NCI-H774 (cell line): ENCODE results near the gene TM4SF20.
A peak's percentile ranks its signal among the peaks of the same experiment; 100 is the strongest.

Experiments
- DNase-seq: peaks from one replicate; lab custom pipeline; 2025; lab: John Stamatoyannopoulos, UW

The TM4SF20 gene, protein sequence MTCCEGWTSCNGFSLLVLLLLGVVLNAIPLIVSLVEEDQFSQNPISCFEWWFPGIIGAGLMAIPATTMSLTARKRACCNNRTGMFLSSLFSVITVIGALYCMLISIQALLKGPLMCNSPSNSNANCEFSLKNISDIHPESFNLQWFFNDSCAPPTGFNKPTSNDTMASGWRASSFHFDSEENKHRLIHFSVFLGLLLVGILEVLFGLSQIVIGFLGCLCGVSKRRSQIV

GRCh38 chr2:227379095-227379494 lies at the start of gene TM4SF20:
TSS of gene TM4SF20 (minus strand) at chr2:227379306. CDS start at chr2:227379268, 38 bp downstream.
- DNase-seq, result no peak

DNA sequence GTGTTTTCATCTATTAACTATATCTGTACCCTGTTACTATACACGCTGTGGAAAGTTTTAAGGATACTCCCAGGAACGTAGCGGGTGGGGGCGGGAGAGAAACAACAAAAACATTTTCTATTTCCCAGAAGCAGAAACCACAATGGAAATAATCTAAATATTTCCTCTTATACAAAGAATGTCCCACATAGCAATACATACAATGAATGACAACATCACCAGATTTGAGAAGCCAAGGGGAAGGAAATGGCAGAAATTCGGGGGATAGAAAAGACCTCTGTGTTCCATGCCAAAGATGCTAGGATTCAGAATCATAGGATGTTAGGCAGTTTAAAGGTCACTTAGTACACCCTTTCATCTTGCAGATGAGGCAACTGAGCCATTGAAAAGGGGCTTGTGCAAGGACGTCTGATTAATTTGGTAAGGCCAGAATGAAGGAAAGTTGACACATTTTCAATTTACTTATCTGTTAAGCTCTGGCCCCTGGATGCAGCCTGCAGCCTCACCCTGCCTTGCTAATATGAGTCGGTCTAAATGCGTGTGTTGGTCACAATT lies 49.7 kb upstream of the TM4SF20 start:
- no peak for DNase-seq

- no peak for DNase-seq
Observed at GRCh38 chr2:227423656-227424499, 44.8 kb upstream of the TM4SF20 start.

- no peak for DNase-seq
Observed at GRCh38 chr2:227420087-227421052, 41.3 kb upstream of the TM4SF20 start.

DNA sequence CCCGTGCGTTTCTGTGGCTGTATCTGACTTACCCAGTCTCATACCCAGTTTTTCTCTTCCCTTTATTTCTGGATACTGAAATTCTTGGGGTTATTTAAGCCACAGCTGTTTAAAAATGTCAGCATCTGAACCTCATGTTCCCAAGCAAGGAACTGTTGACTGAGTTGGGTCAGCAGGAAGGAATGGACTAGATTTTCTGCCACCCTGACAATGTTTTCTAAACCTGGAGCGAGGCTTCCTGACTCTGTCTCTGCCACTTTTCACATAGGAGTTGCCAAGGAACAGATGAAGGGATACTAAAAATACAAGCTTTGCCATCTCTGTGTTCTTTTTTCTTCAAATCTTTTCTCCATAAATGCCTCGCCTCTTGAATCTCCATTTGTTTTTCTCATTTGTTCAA lies 37.6 kb upstream of the TM4SF20 start:
- DNase-seq, result no peak

GRCh38 chr2:227415538-227416424 lies 36.7 kb upstream of the TM4SF20 start:
- no peak for DNase-seq

DNA sequence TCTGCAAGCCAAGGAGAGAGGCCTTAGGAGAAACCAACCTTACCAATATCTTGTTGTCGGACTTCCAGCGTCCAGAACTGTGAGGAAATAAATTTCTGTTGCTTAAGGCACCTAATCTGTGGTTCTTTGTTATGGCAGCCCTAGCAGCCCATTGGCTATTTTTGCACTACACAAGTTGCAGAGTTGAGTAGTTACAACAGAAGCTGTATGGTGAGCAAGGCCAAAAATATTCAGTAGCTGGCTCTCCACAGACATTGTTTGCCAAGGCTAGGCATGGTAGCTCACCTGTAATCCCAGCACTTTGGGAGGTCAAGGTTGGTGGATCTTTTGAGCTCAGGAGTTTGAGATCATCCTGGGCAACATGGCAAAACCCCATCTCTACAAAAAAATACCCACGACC lies 35.7 kb upstream of the TM4SF20 start:
- DNase-seq, result no peak

GRCh38 chr2:227413371-227413770 lies 34.3 kb upstream of the TM4SF20 start:
- no peak for DNase-seq

- DNase-seq, result no peak
Observed at GRCh38 chr2:227412877-227413276, 33.8 kb upstream of the TM4SF20 start.

GRCh38 chr2:227411990-227412350 lies 32.9 kb upstream of the TM4SF20 start:
- no peak for DNase-seq

DNA sequence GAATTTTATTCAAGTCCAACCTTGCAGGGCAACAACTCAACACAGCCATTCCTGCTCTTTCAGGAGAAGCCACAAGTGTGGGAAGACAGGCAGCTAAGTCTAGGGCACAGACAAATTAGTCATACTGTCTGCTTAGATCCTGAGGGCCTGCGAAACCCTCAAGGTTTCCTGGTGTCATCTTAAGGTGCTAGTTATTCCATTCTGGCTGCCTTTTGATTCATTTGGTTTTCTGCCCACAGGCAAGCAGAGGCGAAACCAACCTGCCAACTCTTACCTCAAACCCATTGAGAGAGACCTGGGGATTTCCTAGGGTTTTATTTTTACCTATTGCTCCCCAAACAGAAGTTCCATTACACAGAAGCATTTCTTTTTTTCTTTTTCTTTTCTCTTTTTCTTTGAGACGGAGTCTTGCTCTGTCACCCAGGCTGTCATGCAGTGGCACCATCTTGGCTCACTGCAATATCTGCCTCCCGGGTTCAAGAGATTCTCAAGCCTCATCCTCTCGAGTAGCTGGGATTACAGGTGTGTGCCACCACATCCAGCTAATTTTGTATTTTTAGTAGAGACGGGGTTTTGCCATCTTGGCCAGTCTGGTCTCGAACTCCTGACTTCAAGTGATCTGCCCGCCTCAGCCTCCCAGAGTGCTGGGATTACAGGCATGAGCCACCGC lies 32.3 kb upstream of the TM4SF20 start:
- DNase-seq, result no peak

GRCh38 chr2:227410191-227410590 lies 31.1 kb upstream of the TM4SF20 start:
- no peak for DNase-seq

GRCh38 chr2:227407591-227408151 lies 28.6 kb upstream of the TM4SF20 start:
- no peak for DNase-seq

DNA sequence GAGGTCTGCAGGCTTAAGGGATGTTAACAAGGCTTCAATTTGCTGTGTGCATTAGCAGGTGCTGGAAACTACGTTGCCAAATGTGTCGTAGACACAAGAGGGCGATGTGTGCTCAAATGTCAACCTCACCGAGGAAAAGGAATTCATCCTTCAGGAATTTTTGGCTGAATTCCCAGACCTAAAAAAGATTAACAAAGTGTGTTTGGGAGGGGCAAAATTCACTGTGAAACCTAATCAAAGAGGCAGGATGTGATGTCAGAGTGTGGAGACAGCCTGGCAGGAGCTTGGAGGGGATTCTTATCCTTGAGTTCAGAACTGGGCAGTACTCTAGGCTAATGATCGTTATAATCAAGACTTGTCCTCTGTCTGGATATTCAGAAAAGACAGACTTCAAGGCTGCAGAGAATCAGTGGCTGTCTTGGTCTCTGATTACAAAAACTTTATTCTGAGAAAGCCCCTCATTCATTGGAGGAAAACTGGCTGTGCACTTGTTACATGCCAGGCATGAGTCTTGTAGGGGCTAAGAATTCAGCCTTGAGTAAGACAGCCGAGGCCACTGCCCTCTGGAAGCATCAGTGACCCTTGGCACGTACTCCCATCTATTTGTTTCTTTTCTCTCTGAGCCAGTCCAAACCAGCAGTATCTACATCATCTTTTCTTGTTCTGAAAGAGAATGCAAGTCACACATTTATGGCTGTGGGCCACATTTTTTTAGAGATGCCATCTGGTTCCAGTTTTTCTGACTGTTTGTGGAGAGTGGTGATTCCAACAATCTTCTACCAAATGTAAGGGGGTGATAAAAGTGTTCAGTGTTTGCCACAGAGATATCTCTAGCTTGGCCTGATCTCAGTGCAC lies 27.3 kb upstream of the TM4SF20 start:
- peak; percentile 68 for DNase-seq

DNA sequence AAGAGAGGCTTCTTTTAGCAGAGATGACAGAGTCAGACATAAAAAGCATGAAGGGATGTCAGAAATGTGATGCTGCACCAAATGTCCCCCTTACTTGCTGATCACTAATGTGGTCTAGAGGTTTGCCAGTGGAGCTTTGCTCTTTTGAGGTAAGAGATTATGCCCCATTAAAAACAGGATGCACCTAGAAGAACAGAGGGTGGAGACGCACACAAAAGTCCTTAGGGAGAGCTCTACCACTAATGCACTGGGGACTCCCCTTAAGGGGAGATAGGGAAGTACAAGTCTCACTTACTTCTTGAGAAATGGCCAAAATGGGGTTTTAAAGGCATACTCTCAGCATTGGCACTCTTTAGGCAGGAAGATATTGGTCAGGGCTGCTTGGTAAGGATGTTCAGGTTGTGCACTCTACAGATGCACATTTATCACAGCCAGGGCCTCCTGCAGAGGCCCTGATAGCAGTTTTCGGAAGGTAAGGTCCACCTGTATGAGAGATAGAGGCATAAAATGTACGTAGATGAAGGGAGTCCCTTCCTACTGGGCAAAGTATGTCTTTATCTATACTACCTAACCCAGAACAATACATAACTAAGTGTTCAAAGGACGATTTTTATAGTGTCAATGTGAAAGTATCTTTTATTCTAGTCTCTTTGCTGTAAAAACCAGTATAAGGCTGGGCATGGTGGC lies 25.6 kb upstream of the TM4SF20 start:
- DNase-seq, result no peak

GRCh38 chr2:227402959-227403358 lies 23.9 kb upstream of the TM4SF20 start:
- no peak for DNase-seq

- no peak for DNase-seq
Observed at GRCh38 chr2:227402321-227402720, 23.2 kb upstream of the TM4SF20 start.

- DNase-seq, result no peak
Observed at GRCh38 chr2:227401550-227401949, 22.4 kb upstream of the TM4SF20 start.
